ENCODE data around the gene MALRD1.

DNA sequence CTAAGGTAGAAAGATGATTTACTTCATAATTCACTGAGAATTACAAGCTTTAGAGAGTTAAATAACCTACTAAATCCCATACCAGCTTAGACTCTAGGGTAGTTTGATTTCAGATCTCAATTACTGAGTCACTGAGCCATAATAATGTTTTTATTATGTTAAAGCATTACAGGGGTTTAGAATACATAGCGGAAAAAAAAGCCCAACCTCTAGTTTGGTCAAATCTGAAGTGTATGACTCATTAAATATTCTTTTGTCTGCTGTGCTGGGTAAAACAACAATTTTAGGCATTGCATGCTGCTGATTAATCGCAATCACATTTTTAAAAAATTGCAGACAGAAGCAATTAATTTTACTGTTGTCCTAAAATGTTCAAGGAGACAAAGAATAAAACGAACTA lies 48.5 kb downstream of the MALRD1 start:
- TF ChIP-seq, protein P1, sequence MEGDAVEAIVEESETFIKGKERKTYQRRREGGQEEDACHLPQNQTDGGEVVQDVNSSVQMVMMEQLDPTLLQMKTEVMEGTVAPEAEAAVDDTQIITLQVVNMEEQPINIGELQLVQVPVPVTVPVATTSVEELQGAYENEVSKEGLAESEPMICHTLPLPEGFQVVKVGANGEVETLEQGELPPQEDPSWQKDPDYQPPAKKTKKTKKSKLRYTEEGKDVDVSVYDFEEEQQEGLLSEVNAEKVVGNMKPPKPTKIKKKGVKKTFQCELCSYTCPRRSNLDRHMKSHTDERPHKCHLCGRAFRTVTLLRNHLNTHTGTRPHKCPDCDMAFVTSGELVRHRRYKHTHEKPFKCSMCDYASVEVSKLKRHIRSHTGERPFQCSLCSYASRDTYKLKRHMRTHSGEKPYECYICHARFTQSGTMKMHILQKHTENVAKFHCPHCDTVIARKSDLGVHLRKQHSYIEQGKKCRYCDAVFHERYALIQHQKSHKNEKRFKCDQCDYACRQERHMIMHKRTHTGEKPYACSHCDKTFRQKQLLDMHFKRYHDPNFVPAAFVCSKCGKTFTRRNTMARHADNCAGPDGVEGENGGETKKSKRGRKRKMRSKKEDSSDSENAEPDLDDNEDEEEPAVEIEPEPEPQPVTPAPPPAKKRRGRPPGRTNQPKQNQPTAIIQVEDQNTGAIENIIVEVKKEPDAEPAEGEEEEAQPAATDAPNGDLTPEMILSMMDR (conservative IDR thresholded peaks at IDR 0.05 in 1 of 2, IDR thresholded peaks at IDR 0.05 in 1 of 2; ENCODE audit: low read depth in 1 of 2, low read length in 2 of 2): no peak
- no peak for TF ChIP-seq EZH2 (IDR thresholded peaks at IDR 0.05; ENCODE audit: low read length, missing control alignments)

All from fibroblast of lung (primary cell).